HG03060 (cell line): Measurements from ENCODE around the gene DEXI.
A peak's percentile ranks its signal among the peaks of the same experiment; 100 is the strongest.

ENCODE experiments used
- ATAC-seq: cut with Tn5 transposase; IDR thresholded peaks from one replicate; pipeline ENCODE4 v1.9.1; 2021; ENCODE audit warnings: low read depth, moderate number of reproducible peaks; ENCODE audit not compliant: unreplicated experiment

Gene DEXI

GRCh38 chr16:10942352-10943063 is at the start of gene DEXI:
TSS of gene DEXI (minus strand) at chr16:10942468. CDS start at chr16:10942005, 463 bp downstream.
- ATAC-seq: peak; percentile 25

DNA sequence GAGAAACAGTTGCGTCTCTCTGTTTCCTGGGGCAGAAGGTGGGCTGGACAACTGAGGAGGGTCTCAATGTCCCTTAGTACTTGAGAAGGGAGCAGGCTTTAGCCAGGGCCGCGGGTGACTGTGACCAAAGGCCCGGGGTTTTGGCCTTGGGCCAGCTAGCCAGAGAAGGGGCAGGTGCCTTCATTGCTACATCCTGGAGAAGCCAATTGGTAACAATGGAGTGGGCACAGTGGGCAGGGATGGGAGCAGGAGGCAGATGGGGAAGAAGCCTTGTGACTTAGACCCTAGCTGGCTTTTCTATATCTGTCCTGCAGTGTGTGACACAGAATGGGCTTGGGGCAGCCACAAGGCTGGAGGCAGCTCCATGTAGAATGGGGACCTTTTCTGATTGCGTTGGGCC is 48.1 kb upstream of the DEXI start:
- no peak for ATAC-seq

GRCh38 chr16:10989559-10989958 is 47.3 kb upstream of the DEXI start:
- no peak for ATAC-seq

GRCh38 chr16:10988879-10989278 is 46.6 kb upstream of the DEXI start:
- no peak for ATAC-seq

DNA sequence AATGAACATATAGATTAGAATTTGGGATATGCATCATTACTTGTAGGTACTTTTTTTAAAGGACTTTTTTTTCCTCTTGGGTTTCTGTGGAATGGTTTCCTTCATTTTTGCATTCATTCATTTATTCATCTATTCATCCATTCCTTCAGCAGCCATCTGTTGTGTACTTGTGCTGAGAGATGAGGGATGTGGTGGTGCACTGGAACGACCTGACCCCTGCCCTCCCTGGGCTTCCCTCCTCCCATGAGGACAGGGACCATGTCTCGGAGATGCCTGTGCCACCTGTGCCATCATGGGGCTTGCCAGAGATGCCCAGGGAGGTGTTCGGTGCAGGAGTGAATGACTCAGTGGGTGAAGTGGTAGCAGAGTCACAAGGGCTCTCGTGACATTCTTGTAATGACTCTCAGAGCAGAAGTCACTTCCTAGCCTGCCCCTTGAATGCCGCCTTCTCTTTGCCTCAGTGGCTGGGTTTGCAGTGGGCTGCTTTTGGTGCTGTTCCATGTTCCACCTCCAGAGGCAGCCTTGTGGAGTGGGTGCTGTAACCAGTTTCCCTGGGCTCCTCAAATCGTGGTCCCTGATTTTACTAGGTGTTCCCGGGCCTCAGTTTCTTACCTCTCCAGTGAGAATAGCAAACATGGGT is 46.0 kb upstream of the DEXI start:
- no peak for ATAC-seq

DNA sequence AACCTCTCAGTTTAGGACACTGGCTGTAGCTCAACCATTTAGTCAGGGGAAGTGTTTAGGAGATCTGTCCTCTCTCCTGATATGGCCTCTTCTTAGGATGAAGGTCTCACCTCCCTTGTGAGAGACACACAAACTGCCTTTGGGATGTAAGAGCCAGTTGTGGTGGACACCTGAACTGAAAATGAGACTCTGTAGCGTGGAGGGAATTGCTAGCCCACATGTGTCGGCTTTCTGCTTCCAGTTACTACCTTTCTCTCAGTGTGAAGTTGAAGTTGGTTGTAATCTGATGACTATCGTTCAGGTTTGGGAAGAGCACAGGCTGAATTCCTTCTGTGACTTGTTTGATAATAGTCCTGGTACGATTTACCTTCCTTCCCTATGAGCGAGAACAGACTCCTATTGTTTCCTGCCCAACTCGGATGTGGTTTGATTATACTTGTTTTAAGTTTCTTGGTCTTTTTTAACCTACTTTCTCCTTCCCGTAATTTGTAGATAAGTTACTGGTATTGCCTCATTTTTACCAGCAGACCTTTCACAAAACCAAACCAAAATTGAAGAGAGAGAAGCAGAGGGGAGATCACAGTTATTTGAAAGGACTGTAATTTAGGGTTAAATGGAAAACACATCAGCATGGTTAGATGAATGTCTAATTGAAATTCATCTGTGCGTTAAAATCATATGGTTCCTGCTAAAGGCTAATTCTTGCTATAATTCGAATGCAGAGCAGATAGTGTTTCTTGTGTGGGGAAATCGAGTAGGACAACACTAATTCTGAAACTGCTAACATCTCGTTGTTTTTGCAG is 45.3 kb upstream of the DEXI start:
- no peak for ATAC-seq

DNA sequence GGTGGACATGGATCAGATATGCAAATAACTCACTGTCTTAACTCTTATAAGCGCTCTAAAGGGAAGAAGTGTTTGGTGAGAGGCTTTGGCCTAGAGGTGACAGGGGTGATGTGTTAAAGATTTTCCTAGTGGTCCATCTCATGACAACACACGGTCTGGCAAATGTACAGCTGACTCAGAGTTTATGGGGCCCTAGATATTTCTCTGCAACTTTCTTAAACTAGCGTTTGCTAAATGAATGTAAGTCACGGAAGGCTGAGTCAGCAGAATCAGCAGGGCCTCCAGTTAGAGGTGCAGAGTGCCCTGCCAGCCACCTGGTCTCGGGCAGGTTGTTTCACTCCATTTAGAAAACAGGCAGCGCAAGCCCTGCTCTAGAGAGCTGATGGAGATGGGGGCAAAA is 42.2 kb upstream of the DEXI start:
- no peak for ATAC-seq

GRCh38 chr16:10983159-10983558 is 40.9 kb upstream of the DEXI start:
- ATAC-seq: no peak

DNA sequence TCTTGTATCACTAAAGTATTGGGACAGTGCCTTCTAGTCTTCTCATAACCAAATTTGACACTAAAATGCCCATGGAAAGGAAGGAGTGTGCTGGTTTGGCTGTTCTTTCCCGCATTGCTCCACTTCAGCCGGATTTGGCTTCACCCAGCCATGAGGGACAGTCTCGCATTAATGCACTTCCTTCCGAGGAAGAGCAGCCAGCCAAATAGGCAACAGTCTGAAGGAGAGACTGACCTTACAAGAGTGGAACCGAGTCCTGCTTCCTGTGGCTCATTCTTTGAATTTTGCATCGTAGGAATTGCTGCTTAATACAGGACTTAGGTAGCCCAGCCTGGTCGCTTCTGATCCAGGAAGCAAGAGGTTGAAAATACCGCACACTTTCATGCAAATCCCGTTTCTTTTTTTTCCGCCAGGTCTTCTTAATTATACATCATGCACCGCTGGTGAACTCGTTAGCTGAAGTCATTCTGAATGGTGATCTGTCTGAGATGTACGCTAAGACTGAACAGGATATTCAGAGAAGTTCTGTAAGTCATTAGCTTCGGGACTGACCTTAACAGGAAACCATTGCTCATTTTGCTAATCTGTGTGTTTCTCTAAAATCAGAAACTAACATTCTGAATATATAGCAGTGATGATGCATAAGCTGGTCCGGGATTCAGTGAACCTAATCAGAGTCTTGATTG is 40.3 kb upstream of the DEXI start:
- no peak for ATAC-seq

DNA sequence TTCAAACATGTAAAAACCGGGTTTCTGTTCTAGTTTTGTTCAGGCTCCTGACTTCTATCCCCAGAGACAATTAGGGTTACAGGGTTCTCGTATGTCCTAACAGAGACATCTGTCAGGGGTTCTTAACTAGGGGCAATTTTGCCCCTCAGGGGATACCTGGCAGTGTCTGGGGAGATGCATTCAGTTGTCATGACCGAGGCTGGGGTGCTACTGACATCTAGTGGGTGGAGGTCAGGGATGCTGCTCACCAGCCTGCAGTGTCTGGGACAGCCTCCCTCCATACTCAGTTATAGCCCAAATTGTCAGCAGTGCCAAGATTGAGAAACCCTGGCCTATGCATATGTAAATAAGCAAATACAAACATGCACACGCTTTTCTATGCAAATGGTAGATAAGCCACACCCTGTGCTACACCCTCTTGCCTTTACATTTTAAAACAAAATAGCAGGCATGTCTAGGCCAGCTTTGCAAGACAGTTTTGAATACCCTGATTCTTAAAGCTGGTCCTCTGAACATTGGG is 39.5 kb upstream of the DEXI start:
- ATAC-seq: peak; percentile 72

DNA sequence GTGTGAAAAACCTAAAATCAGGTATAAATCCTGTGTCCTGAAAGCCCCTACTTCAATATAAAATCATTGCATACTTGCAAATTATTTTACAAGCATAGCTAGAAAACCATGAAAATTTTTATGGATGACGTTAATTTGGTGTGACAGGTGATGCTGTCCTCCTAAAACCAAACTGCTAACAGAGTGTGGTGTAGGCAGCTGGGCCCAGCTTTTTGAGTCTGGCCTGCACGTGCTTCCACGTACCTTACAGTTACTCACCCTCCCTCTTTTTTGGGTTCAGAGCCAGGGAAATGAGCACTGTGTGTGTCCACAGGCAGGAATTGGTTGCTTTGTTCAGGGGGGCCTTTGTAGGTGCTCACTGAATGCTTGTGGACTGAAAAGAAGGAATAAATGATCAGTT is 38.5 kb upstream of the DEXI start:
- ATAC-seq: no peak

- no peak for ATAC-seq
Observed at GRCh38 chr16:10979717-10980601, 37.7 kb upstream of the DEXI start.

- no peak for ATAC-seq
Observed at GRCh38 chr16:10978871-10979446, 36.7 kb upstream of the DEXI start.

GRCh38 chr16:10978124-10978523 is 35.9 kb upstream of the DEXI start:
- ATAC-seq: no peak

DNA sequence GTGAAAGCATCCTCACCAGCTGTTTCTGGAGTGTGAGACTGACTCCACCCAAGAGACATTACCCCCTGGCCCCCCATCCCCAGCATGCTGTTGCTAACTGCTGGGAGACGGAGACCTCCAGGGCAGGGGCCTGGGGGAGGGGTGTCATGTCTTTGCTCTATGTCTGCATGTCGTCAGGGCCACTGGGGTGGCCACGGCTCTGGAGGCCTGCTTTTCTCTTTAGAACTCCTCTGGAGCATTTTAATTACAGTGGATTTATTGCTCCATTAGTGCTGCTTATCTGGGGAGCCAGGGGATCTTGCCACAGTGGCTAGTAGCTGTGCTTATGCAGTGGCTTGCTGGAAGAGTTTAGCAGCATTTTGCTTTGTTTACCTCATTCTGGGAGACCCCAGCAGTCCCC is 34.4 kb upstream of the DEXI start:
- ATAC-seq: no peak

DNA sequence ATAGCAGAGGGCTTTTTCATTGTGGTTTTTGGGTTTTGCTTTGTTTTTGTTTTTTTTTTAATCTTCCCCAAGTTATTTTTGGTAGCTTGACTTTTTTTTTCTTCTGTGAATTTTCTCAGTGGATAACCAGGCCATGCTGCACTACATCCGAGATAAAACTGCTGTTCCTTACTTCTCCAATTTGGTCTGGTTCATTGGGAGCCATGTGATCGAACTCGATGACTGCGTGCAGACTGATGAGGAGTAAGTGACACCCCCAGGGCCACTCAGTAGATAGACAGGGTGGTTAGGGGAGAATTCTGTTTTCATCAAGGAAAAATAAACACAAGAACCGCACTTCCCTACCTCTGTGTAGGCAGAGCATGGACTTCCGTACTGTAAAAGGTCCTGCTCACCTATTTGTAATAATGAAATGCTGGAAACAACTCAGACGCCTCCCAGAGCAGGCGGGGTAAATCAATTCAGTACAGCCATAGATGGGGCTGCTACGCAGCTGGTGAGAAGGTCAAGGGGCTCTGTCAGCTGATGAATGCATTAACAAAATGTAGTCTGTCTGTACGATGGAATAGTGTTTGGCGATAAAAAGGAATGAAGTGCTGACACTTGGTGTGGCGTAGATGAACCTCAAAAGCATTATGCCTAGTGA is 30.7 kb upstream of the DEXI start:
- no peak for ATAC-seq

GRCh38 chr16:10972108-10972818 is 30.0 kb upstream of the DEXI start:
- ATAC-seq: no peak

- no peak for ATAC-seq
Observed at GRCh38 chr16:10971560-10971961, 29.3 kb upstream of the DEXI start.
